WERI-Rb-1 (cell line): ENCODE results near the gene PRRC2C.

Experiments used
- DNase-seq: peaks from one replicate; pipeline ENCODE4 v3.0.0-alpha.2; 2020
- H3K27ac ChIP-seq: fragments of 250-450 bp; sonication (Bioruptor Pico); 2 replicates; pipeline ENCODE4 v1.5.1; 2020; ENCODE audit warnings: mild to moderate bottlenecking, moderate library complexity
- H3K27me3 ChIP-seq: fragments of 250-450 bp; sonication (Bioruptor Pico); 2 replicates; pipeline ENCODE4 v1.5.1; 2021; ENCODE audit warnings: mild to moderate bottlenecking, low read depth, moderate library complexity; ENCODE audit not compliant: insufficient read depth, severe bottlenecking
- H3K36me3 ChIP-seq: fragments of 250-450 bp; sonication (Bioruptor Pico); 2 replicates; pipeline ENCODE4 v1.5.1; 2020; ENCODE audit warnings: mild to moderate bottlenecking, moderate library complexity
- H3K4me3 ChIP-seq: 2 replicates; pipeline ENCODE4 v1.5.1; 2011; ENCODE audit warnings: low read depth, mild to moderate bottlenecking, control low read depth, low read length
- H3K9me3 ChIP-seq: fragments of 250-450 bp; sonication (Bioruptor Pico); 2 replicates; pipeline ENCODE4 v1.5.1; 2021; ENCODE audit warnings: mild to moderate bottlenecking, moderate library complexity; ENCODE audit not compliant: severe bottlenecking
- TF ChIP-seq, protein P1 (sequence below): IDR thresholded peaks from 2 replicates; pipeline ENCODE4 v1.5.1; 2011; ENCODE audit warnings: low read depth, mild to moderate bottlenecking, control low read depth, inconsistent platforms, low read length

PRRC2C gene

DNA sequence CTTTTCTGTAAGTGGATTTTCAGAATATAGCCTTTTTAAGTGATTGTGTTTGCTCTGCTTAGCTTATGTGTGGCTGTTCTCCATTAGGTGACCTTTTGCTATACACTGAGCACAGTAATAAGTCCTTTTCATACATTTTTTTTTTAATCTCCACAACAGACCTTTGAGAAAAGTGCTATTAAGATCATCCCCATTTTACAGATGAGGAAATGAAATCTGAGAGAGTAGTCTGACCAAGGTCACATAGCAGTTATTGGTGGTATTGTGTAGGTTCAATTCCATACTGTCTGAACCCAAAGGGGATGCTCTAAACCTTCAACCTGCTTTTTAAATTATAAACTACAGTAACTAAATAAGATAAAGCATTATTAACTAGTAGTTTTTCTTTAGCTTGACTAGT lies 1.7 kb downstream of the PRRC2C start:
- Histone ChIP-seq H3K9me3 (no peaks in the 10 kb centered on the region), H3K27me3 (no peaks in the 10 kb centered on the region), H3K4me3 (peak overlapping the region; percentile 82), H3K36me3 (peaks cover 42% of the 10 kb centered on the region), H3K27ac (no peak overlapping the region; the same call in 1 of the 2 replicates)
- DNase-seq, result no peak
- TF ChIP-seq, protein P1, sequence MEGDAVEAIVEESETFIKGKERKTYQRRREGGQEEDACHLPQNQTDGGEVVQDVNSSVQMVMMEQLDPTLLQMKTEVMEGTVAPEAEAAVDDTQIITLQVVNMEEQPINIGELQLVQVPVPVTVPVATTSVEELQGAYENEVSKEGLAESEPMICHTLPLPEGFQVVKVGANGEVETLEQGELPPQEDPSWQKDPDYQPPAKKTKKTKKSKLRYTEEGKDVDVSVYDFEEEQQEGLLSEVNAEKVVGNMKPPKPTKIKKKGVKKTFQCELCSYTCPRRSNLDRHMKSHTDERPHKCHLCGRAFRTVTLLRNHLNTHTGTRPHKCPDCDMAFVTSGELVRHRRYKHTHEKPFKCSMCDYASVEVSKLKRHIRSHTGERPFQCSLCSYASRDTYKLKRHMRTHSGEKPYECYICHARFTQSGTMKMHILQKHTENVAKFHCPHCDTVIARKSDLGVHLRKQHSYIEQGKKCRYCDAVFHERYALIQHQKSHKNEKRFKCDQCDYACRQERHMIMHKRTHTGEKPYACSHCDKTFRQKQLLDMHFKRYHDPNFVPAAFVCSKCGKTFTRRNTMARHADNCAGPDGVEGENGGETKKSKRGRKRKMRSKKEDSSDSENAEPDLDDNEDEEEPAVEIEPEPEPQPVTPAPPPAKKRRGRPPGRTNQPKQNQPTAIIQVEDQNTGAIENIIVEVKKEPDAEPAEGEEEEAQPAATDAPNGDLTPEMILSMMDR, result no peak

DNA sequence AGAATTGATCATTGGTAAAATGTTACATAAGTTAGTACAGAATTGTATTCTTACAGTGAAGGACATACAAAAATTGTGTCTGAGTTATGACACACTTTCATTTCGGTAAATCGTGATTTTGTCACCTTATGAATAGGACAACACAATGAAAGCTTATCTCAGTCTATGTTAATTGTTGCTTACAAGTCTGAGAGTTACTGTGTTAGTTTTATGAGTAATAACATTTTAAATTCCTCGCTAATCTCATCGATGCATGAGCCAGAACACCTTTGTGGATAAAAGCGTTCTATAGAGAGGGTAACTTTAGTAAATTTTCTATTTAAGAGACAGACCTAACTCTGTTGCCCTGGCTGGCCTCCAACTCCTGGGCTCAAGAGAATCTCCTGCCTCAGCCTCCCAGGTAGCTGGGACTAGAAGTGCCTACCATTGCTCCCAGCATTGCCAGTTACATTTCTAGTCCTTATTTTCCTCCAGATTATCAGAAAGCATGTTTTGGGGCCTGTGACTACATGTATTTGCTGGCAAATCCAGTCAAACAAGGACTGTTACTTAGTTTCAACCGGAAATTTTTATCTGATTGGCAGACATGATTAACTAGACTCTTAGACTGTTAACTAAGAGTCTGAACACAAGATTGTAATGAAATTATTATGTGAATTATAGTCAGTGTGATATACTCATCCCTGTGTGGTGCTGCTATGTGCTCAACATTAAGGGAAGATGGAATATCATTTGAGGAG lies 3.0 kb downstream of the PRRC2C start:
- TF ChIP-seq, protein P1, result no peak
- Histone ChIP-seq H3K27me3 (no peaks in the 10 kb centered on the region), H3K4me3 (no peak overlapping the region)

DNA sequence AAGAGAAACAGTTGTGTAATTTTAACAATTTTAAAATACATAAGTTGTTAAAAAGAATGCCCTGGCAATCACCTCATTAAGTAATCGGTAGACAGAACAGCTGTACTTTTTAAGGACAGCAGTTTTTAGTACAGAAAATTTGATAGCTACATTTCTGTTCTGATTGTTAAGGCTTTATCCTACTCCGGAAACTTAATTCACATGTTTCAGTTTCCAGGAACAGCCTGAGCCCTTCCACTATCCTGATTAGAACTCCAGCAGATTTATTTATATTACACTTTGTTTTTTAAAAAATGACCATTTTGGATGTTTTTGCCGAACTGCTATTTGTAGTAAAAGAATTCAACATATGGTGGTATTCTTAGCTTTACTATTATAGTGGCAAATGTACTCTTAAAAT lies 8.7 kb downstream of the PRRC2C start:
- TF ChIP-seq, protein P1, result no peak
- Histone ChIP-seq H3K9me3 (no peaks in the 10 kb centered on the region), H3K27ac (no peak overlapping the region), H3K36me3 (peaks cover 33% of the 10 kb centered on the region), H3K27me3 (no peaks in the 10 kb centered on the region), H3K4me3 (no peak overlapping the region)
- no peak for DNase-seq

More for the DNA sequence above, 3.0 kb downstream of the PRRC2C start:
- Histone ChIP-seq H3K9me3 (no peaks in the 10 kb centered on the region), H3K36me3 (peaks cover 42% of the 10 kb centered on the region), H3K27ac (no peak overlapping the region)
- no peak for DNase-seq

DNA sequence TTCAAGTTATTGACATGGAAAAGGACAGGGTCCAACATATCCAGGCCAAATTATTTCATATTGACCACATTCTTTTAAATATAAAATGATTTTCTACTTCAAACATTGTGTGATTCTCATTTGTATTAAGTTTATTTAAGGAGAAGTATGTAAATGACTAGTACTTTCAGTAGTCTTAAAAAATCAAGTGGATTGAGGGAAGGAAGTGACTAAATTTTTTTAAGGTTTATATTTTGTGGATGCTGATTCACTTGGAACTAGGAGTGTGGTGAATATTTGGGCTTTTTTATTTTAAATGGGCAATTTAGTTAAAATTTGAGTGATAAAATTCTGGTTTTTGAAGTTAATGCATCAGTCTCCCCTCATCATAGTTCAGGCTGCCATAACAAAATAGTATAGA lies 10.1 kb downstream of the PRRC2C start:
- Histone ChIP-seq H3K36me3 (peaks cover 28% of the 10 kb centered on the region), H3K9me3 (no peaks in the 10 kb centered on the region), H3K4me3 (no peak overlapping the region), H3K27me3 (no peaks in the 10 kb centered on the region), H3K27ac (no peak overlapping the region)
- TF ChIP-seq, protein P1, result no peak
- DNase-seq, result no peak

DNA sequence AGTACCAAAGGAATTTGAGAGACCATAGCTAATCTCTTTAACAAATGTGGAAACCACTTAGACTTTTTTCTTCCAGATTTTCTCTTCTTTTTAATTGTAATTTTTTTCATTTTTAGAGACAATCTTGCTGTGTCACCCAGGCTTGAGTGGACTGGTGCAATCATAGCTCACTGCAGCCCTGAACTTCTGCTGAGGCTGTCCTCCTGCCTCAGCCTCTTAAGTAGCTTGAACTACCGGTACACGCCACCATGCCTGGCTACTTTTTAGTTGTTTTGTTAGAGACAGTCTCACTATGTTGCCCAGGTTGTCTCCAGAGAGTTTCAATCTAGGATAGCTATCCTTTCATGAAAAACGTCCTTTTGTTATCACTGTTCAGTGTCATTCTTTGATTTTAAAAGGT lies 15.0 kb downstream of the PRRC2C start:
- DNase-seq, result no peak
- Histone ChIP-seq H3K27ac (no peak overlapping the region), H3K4me3 (no peak overlapping the region), H3K9me3 (no peaks in the 10 kb centered on the region), H3K27me3 (no peaks in the 10 kb centered on the region), H3K36me3 (peaks cover 35% of the 10 kb centered on the region)
- TF ChIP-seq, protein P1, result no peak

DNA sequence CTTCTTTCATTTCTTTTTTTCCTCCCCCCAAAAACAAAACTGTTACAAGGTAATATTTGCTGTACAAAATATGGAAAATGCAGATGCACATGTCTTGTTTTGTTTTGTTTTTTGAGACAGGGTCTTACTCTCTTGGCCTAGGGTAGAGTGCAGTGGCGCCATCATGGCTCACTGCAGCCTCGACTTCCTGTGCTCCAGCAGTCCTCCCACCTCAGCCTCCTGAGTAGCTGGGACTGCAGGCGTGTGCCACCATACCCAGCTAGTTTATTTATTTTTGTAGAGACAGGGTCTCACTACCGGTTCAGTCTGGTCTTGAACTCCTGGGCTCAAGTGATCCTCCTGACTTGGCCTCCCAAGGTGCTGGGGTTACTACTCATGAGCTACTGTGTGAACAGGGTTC lies 15.5 kb downstream of the PRRC2C start:
- no peak for DNase-seq
- Histone ChIP-seq H3K4me3 (no peak overlapping the region), H3K27ac (no peak overlapping the region), H3K27me3 (no peaks in the 10 kb centered on the region), H3K9me3 (no peaks in the 10 kb centered on the region), H3K36me3 (peaks cover 35% of the 10 kb centered on the region)
- TF ChIP-seq, protein P1, result no peak
